Stimulated activated CD8-positive, alpha-beta memory T cell treated with anti-CD3 and anti-CD28 coated beads, Interleukin-4, amount 100 ng/mL, for 4 hours (primary cell): ENCODE results near the gene PCSK1.
"Not testable (repeated sequence)": the region's sequence is repeated elsewhere in the genome, so short reads cannot be mapped to it uniquely, and the experiment has no call there.

ENCODE experiments used
- DNase-seq, 2 donors: peaks; one replicate each; pipeline ENCODE4 v3.0.0-alpha.2; 2020; ENCODE audit warnings: low read depth in 2 of 2, low spot score in 1 of 2

PCSK1 gene

GRCh38 chr5:96374653-96375052 lies 58.4 kb downstream of the PCSK1 start:
- DNase-seq = no peak

- DNase-seq = no peak
Measured at GRCh38 chr5:96373381-96373733, 59.7 kb downstream of the PCSK1 start.

- no peak for DNase-seq
Measured at GRCh38 chr5:96372726-96373380, 60.2 kb downstream of the PCSK1 start.

GRCh38 chr5:96370976-96371375 lies 62.1 kb downstream of the PCSK1 start:
- DNase-seq = no peak

GRCh38 chr5:96367337-96367736 lies 65.7 kb downstream of the PCSK1 start:
- DNase-seq = not testable (repeated sequence)

GRCh38 chr5:96354237-96354636 lies 78.8 kb downstream of the PCSK1 start:
- DNase-seq = no peak

- no peak for DNase-seq
Measured at GRCh38 chr5:96353220-96353619, 79.8 kb downstream of the PCSK1 start.

GRCh38 chr5:96350678-96351077 lies 82.4 kb downstream of the PCSK1 start:
- no peak for DNase-seq

GRCh38 chr5:96348536-96348935 lies 84.5 kb downstream of the PCSK1 start:
- no peak for DNase-seq

- no peak for DNase-seq
Measured at GRCh38 chr5:96347502-96348292, 85.4 kb downstream of the PCSK1 start.

- DNase-seq = no peak
Measured at GRCh38 chr5:96344678-96345577, 88.1 kb downstream of the PCSK1 start.

GRCh38 chr5:96343094-96343493 lies 90.0 kb downstream of the PCSK1 start:
- DNase-seq = no peak

GRCh38 chr5:96342581-96342980 lies 90.5 kb downstream of the PCSK1 start:
- no peak for DNase-seq
